Right ventricle myocardium inferior (tissue), 1 donor: ENCODE data around the gene GPR132. TPM values are rescaled to one million over a fixed set of nuclear protein-coding genes. Genes with fewer than 3 reads are reported as not detected.
"Not testable (repeated sequence)": the region's sequence is repeated elsewhere in the genome, so short reads cannot be mapped to it uniquely, and the experiment has no call there.

Experiments used
- ATAC-seq: fragments of 200-7000 bp; cut with Tn5 transposase; one replicate; pipeline ENCODE4 v1.9.1; 2020; ENCODE audit warnings: mild to moderate bottlenecking, moderate library complexity
- DNase-seq: peaks from one replicate; pipeline ENCODE4 v3.0.0; 2021; ENCODE audit errors: missing footprints
- intact Hi-C: fragments of 100-400 bp; cut with DNase I; formaldehyde crosslinking; loops from one replicate; pipeline ENCODE4 v1.11.0; 2022
- total RNA-seq: library from RNA; stranded (reverse); fragmentation: NEBNext Ultra II Directional; extraction: Animal tissue kit (Norgen Biotek cat#: 25700); gene quantifications from one replicate; pipeline ENCODE4 v1.2.1, GENCODE V29; 2021
- donor health status: DM: no; HTN: yes; CAD: no; lungs with severe emphysema.

Gene GPR132
- total RNA-seq, 1 donor from 2014 or later = 0.89 TPM

GRCh38 chr14:105053421-105053820 lies 11.8 kb downstream of the GPR132 start:
- ATAC-seq (no peak), DNase-seq (no peak)
- intact Hi-C loops = no loop called here

GRCh38 chr14:105052110-105052458 lies 13.1 kb downstream of the GPR132 start:
- DNase-seq (no peak), ATAC-seq (no peak)
- intact Hi-C loops = no loop called here

GRCh38 chr14:105051182-105052109 lies 13.8 kb downstream of the GPR132 start:
- intact Hi-C loops = no loop called here
- no peak for DNase-seq
- no peak for ATAC-seq

- intact Hi-C loops = no loop called here
- no peak for ATAC-seq
- DNase-seq = no peak
Measured at GRCh38 chr14:105050551-105050897, 14.7 kb downstream of the GPR132 start.

DNA sequence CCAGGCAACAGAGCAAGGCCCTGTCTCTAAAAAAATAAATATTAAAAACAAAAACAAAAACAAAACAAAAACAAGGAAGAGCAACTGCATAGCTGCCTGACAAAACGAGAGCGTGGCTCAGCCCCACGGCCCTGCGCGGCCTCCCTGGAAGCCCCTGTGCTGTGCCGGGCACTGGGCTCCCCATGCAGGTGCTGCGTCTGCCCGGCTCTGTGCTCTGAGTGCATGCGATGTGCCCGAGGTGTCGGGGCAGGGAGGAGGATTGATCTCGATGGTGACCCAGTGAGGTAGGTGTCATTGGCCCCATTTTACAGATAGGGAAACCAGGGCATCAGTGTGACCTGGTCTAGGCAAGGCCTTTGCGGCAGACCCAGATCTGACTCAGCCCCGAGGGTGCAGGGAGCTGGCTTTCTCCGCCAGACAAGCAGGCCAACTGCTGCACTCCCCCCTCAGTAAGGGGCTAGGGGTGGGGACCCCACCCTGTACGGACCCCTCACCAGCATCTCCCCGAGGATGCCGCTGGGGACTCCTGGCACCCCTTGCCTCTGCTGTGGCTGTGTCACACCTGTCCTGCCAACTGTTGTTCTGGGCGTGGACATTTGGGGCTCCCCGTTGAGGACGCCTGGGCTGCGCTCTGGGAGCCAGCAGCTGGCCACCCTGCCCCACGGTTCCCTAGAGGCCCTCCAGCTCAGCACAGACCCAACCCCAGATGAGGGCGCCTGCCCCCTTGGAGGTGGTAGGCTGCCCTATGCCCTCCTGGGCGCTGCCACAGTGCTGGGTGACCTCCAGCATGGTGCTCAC lies 15.3 kb downstream of the GPR132 start:
- DNase-seq = no peak
- intact Hi-C loops = loop anchor here (5.0 kb wide), 2 partner anchors 153 to 283 kb away; no protein-coding TSS in a partner anchor
- no peak for ATAC-seq

DNA sequence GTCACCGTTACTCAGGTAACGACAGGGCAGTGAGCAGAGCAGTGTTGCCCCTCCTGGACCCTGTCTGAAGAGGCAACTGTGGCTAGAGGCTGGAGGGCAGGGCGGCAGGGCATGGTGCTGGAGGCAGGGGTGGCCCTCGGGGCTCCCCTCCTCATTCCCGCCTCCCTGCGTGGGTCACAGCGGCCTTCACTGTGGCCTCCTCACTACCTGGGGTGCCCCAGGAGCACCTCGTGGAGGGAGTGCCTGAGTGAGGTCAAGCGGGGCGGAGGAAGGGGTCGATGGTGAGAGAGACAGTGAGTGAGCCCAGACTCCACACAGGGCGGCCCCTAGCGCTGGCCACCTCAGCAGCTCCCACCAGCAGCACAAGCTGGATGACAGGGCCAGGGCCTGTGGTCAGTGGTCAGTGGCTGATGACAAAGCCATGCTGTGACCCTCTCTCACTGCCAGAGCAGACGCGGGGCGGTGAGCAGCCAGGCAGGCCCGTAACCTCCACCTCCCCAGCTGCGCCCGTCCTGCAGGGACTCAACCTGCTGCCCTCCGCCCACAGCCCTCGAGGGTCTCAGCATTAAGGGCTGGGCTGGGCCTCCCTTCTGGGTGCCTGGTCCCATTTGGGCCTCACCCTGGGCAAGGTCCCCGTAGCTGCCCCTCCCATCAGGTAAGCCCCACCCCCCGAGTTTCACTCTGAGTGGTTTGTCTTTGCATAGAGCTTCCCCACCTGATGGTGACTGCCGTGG lies 17.8 kb downstream of the GPR132 start:
- DNase-seq (no peak), ATAC-seq (no peak)
- intact Hi-C loops = loop anchor here (5.0 kb wide), 2 partner anchors 150 to 280 kb away; no protein-coding TSS in a partner anchor

DNA sequence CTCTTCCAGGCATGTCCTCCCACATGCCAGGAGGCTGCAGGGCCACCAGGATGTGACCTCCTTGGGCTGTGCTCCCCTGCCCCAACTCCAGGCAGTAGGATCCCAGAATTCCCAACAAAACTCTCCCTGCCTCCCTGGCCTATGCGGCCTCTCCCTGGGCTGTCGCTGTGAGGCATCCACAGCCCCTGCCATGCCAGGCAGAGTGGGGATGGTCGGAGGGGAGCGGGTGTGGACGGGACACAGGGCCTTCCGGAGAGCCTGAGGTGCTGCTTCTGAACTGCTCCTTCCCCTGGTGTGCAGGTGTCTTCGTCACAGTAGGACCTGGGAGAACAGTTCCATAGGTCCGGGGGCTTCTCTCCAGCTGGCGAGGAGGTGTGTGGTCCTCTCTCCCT lies 18.3 kb downstream of the GPR132 start:
- DNase-seq (no peak), ATAC-seq (no peak)
- intact Hi-C loops = loop anchor here (5.0 kb wide), 2 partner anchors 150 to 280 kb away; no protein-coding TSS in a partner anchor

DNA sequence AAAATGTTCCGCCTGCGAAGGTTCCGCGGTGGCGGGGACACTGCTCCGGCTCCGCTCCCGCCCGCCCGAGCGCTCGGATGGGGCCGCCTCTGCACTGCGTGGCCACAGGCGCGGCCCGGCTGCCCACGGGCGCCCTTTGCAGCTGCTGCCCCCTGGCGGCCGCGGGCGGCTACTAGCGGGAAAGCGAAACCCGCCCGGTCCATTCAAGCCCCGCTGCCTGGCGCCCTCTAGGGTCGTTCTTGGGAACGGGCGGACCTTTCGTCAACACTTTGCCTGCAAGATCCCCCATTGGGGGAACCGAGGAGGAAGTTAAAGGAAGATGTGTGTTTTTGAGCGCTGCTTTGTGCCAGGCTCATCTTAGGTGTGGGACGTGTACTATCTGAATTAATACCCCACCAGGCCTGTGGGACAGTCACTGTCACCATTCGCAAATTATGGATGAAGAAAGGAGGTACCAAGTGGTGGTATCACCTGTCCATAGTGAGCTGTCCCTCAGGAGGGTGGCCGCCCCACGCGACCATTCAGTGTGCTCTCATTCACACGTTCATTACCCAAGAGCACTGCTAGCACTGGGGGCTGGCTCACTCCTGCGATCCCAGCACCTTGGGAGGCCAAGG lies 19.4 kb downstream of the GPR132 start:
- intact Hi-C loops = loop anchor here (1.0 to 5.0 kb wide), 3 partner anchors 70 to 279 kb away; no protein-coding TSS in a partner anchor
- DNase-seq = peak; percentile 96
- peak; percentile 96 for ATAC-seq

DNA sequence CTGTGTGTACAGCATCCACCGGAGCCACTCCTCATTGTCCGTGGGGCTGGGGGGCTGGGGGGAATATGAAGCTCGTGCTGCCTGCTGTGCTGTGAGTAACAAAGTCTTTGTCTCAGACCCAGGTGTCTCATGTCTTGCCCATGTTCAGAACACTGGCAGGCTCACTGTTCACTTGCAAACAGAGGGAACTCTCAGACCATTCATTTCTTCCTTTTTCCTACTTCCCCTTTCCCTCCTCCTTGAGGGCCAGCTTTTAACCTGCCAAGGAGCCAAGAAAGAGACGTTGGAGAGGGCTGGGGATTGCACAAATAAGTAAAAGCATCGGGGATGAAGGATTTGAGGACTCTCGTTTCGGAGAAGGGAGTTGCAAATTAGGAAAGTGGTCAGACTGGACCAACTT lies 21.6 kb downstream of the GPR132 start:
- no peak for DNase-seq
- intact Hi-C loops = no loop called here

GRCh38 chr14:105042813-105043212 lies 22.4 kb downstream of the GPR132 start:
- DNase-seq = no peak
- ATAC-seq = no peak
- intact Hi-C loops = no loop called here

More for the DNA sequence above, 21.6 kb downstream of the GPR132 start:
- no peak for ATAC-seq

- DNase-seq (no peak), ATAC-seq (no peak)
- intact Hi-C loops = no loop called here
Measured at GRCh38 chr14:105041841-105042765, 23.1 kb downstream of the GPR132 start.

DNA sequence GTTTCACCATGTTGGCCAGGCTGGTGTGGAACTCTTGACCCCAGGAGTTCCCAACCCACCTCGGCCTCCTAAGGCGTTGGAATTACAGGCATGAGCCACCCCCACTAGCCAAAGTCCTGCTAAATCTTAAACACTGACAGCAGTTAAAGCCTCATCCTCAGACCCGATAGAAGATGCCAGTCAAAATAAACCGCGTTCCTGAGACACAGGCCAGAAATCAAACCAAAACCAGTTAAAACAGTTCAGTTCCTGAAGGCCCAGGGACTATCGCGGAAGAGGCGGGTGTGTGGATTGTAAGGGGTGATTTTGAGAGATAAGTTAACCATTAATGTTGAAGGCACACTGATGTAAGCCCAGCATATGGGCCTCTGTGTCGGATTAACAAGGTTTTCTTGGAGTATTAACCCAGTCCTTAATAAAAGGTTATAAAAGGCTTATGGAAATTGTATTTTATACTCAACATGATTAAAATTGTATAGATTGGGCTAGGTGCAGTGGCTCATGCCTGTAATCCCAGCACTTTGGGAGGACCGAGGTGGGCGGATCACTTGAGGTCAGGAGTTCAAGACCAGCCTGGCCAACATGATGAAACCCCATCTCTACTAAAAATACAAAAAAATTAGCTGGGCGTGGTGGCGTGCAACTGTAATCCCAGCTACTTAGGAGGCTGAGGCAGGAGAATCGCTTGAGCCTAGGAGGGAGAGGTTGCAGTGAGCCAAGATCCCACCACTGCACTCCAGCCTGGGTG lies 25.6 kb downstream of the GPR132 start:
- no peak for DNase-seq
- intact Hi-C loops = no loop called here
- no peak for ATAC-seq

DNA sequence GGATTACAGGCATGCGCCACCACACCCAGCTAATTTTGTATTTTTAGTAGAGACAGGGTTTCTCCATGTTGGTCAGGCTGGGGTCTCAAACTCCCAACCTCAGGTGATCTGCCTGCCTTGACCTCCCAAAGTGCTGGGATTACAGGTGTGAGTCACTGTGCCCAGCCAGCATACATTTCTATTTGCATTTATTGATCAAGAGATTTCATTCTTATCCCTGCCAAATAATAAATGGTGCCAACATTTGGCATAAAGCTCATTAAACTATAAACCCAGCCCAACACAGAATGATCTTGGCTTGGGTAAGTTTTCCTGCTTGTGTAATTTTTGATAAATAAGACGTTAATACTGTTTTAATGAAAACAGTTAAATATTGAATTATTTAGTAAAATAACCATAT lies 29.6 kb downstream of the GPR132 start:
- ATAC-seq, intact Hi-C loops: not testable (repeated sequence)

GRCh38 chr14:105034315-105035039 lies 30.8 kb downstream of the GPR132 start:
- DNase-seq (no peak), ATAC-seq (no peak)
- intact Hi-C loops = no loop called here

More for the DNA sequence above, 29.6 kb downstream of the GPR132 start:
- DNase-seq = not testable (repeated sequence)

- ATAC-seq, DNase-seq, intact Hi-C loops: not testable (repeated sequence)
Measured at GRCh38 chr14:105033412-105033900, 31.8 kb downstream of the GPR132 start.

- intact Hi-C loops, ATAC-seq, DNase-seq: not testable (repeated sequence)
Measured at GRCh38 chr14:105032451-105032901, 32.8 kb downstream of the GPR132 start.
